ENCODE measurements around the gene KLK7.

Gene KLK7

DNA sequence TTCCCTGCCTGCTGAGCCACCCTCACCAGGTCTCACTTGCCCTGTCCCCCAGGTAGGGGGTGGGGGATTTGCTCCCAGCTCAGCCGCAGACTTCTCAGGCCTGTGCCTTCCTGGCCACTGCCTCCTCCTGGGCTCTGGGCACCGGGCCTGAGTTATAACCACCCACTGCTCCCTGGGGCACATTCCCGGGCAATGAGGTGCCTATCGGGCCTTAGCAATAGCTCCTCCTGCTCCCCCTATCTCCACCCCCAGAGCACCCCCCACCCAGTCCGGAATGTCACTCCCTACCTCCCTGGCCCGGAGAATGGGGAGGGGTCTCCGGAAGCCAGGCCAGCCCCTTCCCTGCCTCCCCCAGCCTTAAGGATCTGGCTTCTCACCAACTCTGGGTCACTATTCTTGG, 30.8 kb downstream of the KLK7 start, which contains the start of gene KLK5:
TSS of gene KLK5 (minus strand) at position 129 of the 400 bp plus-strand sequence. CDS start 381 bp downstream, outside the sequence.
- no peak for TF ChIP-seq ZNF274 (IDR thresholded peaks at IDR 0.05; ENCODE audit: low read depth, low read length)
- no peak within 1 kb of the TSS for H3K4me3 ChIP-seq (ENCODE audit: low read length)

DNA sequence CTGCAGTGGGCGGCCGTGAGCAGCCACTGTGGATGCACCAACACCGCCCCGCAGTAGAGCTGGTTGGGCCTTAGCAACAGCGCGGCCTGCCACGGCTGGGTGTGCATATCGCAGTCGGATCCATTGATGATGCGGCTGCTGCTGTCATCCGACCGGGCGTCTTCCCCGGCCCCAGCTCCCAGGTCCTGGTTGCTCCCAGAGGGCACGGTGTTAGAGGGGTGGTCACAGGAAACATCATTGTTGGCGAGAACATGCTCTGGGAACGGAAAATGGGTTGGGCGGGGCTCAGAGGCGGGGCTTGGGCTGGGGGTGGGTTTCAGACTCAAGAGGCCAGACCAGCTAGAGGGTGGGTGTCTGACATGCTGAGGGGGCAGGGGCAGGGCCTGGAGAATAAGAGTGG, 33.9 kb downstream of the KLK7 start:
- no peak for TF ChIP-seq ZNF274 (IDR thresholded peaks at IDR 0.05; ENCODE audit: low read depth, low read length)
- no peak overlapping the region for H3K4me3 ChIP-seq (ENCODE audit: low read length)

DNA sequence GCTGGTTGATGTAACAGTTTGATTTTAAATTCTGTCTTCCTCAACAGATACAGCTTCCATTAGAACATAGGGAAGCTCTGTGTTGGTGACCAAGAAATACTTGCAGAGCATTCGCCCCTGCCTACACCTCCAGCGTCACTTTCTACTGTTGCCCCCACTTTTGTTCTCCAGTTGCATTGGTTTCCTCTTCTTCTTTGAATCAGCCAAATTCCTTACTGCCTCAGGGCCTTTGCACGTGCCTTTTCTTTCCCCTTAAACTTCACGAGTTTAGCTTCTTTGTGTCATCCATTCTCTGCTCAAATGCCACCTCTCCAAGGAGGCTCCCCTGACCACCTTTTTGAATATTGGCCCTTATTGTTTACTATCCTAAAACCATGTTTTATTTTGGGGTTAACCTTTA, 36.6 kb downstream of the KLK7 start:
- H3K4me3 ChIP-seq (ENCODE audit: low read length) = no peak overlapping the region
- TF ChIP-seq ZNF274 (IDR thresholded peaks at IDR 0.05; ENCODE audit: low read depth, low read length) = no peak

DNA sequence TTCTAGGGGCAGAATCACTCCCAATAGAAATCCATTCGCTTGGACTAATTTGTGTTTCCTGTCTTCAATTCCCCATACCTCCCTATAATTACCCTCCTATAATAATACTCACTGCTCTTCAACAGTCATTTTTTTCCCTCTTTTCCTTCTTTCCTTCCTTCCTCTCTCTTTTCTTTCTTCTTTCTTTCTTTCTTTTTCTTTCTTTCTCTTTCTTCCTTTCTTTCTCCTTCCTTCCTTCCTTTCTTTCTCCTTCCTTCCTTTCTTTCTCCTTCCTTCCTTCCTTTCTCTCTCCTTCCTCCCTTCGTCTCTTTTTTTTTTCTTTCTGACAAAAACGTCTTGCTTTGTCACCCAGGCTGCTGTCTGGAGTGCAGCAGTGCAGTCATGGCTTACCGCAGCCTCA, 38.9 kb downstream of the KLK7 start:
- H3K4me3 ChIP-seq (ENCODE audit: low read length) = no peak overlapping the region
- no peak for TF ChIP-seq ZNF274 (IDR thresholded peaks at IDR 0.05; ENCODE audit: low read depth, low read length)

DNA sequence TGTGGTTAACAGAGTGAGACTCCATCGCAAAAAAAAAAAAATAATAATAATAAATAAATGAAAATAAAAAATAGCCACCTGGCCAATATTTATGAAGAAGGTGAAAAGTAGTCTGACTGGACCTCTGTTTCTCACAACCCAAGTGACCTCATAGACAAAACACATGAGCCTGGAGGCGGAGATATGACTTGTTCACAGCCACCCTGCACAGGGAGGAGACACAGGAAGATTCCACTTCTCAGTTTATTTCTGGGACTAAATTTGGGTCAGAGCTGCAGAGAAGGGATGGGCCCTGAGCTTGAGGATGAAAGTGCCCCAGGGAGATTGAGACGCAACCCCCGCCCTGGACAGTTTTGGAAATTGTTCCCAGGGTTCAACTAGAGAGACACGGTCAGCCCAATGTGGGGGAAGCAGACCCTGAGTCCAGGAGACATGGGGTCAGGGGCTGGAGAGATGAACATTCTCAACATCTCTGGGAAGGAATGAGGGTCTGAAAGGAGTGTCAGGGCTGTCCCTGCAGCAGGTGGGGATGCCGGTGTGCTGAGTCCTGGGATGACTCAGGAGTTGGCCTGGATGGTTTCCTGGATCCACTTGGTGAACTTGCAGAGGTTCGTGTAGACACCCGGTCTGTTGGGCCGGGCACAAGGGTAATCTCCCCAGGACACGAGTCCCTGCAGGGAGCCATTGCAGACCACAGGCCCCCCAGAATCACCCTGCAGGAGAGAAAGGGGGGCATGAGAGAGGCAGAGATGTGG, 40.5 kb downstream of the KLK7 start:
- TF ChIP-seq ZNF274 (IDR thresholded peaks at IDR 0.05; ENCODE audit: low read depth, low read length) = no peak

DNA sequence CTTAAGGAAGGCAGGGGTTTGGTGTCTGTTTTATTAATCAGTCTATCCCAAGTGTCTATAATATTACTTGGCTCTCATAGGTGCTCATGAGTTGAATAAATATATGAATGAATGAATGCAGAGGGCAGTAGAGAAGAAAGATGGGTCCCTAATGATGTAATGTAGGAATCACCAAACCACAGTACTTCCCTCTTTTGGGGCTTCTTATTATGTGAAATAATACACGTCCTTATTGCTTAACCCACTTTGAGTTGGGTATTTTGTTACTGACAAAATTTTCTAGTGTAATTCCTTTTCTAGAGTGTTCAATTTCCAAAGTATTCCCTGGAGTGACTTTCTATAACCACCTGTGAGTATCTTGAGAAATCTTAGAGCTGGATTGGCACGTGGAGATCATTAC, 44.1 kb downstream of the KLK7 start:
- H3K4me3 ChIP-seq (ENCODE audit: low read length) = no peak overlapping the region
- no peak for TF ChIP-seq ZNF274 (IDR thresholded peaks at IDR 0.05; ENCODE audit: low read depth, low read length)

More for the DNA sequence above, 40.5 kb downstream of the KLK7 start:
- no peak overlapping the region for H3K4me3 ChIP-seq (ENCODE audit: low read length)

DNA sequence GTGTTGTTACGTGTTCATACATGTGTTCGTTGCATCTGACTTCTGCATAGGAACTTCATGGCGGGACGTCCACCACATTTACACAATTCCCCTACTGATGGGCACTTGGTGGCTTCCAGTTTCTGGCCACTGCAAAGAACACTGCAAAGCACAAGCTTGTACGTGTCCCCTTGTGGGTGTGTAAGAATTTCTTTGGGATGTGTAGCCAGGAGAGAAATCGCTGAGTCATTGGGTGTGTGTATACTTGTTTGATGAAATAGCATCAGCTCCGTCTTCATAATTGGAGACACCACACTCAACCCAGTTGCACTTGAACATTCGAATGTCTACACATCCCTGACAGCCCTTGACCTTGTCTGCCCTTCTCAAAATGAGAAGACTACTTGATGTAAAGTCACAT, 50.1 kb downstream of the KLK7 start:
- TF ChIP-seq ZNF274 (IDR thresholded peaks at IDR 0.05; ENCODE audit: low read depth, low read length) = no peak
- no peak overlapping the region for H3K4me3 ChIP-seq (ENCODE audit: low read length)

DNA sequence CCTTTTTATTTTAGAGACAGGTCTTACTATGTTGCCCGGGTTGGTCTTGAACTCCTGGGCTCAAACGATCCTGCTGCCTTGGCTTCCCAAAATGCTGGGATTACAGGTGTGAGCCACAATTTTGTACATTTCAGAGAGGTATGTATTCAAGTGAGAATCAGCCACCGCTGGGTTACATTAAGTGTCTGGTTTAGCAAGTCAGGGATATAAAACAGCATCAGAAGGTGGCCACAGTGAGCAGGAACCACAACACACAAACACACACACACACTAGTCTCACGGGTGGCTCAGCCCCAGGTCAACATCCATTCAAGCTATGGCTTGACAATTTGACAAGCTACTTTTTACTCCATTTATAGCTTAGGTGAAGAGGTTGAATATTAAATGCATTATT, 51.0 kb downstream of the KLK7 start:
- no peak for TF ChIP-seq ZNF274 (IDR thresholded peaks at IDR 0.05; ENCODE audit: low read depth, low read length)
- no peak overlapping the region for H3K4me3 ChIP-seq (ENCODE audit: low read length)

DNA sequence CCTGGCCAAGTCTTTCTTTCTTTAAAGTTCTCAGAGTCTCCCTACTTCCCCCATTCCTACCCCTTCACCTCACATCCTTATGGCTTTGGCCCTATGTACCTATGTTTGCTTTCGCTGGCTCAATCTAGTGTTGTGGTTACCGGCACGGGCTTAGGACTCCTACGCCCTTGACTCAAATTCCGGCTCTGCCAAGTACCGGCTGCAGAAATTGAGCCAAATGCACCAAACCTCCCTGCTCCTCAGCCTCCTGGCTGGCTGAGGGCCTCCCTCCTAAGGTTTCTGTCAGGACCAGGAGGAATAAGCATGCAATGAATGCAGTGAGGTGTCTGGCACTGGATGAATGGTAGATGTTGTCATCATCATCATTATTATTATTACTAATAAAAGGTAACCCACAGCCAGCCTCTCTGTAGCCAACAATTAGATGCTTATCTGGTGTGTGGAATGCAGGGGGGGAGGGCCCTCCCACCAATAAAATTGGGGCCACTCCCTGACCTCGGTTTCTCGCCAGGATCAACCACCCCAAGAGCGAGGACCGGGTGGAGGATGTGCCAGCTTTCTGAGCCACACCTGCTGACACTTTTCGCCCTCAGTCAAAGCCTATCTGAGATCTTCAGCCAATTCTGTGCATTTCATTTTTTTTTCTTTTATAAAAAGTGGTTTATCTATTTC, 51.6 kb downstream of the KLK7 start:
- no peak overlapping the region for H3K4me3 ChIP-seq (ENCODE audit: low read length)
- no peak for TF ChIP-seq ZNF274 (IDR thresholded peaks at IDR 0.05; ENCODE audit: low read depth, low read length)

DNA sequence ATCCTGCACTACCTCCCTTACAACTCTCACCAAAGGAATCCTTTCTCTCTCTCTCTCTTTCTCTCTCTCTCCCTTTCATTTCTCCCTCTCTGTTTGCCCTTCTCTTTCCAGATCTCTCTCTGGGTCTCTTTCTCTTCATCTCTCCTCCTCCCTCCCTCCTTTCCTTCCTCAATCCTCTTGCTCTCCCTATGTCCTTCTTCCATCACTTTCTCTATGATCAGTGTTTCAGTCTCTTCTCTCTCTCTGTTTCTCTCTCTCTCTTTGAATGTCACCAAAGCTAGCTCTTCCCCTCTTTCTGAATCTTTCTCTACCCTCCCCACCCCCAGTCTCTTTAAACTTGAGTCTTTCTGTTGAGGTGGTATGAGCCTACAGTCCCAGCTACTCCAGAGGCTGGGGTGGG, 52.7 kb downstream of the KLK7 start:
- no peak overlapping the region for H3K4me3 ChIP-seq (ENCODE audit: low read length)
- no peak for TF ChIP-seq ZNF274 (IDR thresholded peaks at IDR 0.05; ENCODE audit: low read depth, low read length)

DNA sequence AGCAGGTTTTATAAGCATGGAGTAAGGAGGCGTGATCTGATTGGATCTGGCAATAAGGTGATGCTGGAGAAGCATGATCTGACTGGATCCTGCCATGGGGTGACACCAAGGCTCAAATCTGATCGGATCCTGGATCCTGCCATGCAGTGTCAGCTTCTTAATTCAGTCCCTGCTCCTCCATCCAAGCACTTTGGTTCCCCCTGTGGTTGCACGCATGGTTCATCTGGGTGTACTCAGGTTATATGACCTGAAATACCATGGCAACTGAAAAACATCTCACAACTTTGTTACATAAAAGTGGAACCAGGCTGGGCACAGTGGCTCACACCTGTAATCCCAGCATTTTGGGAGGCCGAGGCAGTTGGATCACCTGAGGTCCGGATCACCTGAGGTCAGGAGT, 54.9 kb downstream of the KLK7 start:
- no peak for TF ChIP-seq ZNF274 (IDR thresholded peaks at IDR 0.05; ENCODE audit: low read depth, low read length)
- H3K4me3 ChIP-seq (ENCODE audit: low read length) = no peak overlapping the region

All from GM08714 (cell line).